ENCODE results near the gene ONECUT3.
A peak's percentile ranks its signal among the peaks of the same experiment; 100 is the strongest.

The ONECUT3 gene

DNA sequence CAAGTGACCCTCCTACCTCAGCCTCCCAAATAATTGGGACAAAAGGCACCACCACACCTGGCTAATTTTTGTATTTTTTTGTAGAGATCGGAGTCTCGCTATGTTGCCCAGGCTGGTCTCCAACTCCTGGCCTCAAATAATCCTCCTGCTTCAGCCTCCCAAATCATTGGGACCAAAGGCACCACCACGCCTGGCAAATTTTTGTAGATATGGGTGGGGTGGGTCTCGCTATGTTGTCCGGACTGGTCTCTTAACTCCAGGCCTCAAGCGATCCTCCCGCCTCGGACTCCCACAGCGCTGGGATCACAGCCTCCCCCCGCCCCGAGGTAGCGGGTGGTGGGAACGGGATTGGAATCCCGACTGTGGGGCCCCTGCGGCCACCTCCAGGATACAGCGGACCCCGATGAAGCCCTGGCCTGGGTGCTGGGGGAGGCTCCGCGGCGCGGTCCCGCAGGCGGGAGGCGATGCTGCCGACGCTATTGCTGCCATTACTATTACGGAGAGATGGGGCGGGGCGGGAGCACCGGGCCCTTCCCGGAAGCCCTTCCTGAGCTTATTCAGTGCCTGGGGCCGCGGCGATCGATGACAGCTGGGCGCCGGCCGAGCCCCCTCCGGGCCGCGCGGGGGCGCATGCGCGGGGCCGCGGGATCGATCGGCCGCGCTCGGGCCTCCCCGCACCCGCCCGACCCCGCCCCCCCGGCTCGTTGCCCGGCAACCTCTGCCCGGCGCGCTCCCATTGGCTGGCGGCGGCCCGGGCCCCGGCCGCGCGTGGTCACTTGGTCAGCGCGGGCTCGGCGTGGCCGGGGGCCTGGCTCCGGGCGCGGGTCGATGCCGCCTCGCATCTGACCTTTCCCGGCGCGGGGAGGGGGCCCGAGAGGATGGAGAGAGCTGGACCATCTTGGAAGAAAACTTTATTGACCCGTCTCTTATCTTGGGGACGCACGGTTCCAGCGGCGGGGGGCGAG lies 27.9 kb upstream of the ONECUT3 start:
- peak; percentile 66 to 84 for DNase-seq (ENCODE audit: low spot score in 2 of 2)
- in situ Hi-C loops (cut with MboI; ENCODE audit: low sequenced_read_pairs) = no loop called here
- H3K9me3 ChIP-seq = no peaks in the 10 kb centered on the region
- no peaks in the 10 kb centered on the region for H3K36me3 ChIP-seq (replicated peaks)
- H3K4me3 ChIP-seq = peak overlapping the region; percentile 36
- H3K27me3 ChIP-seq (ENCODE audit: low read depth) = no peaks in the 10 kb centered on the region
- peaks cover 7% of the 10 kb centered on the region for H3K4me1 ChIP-seq

DNA sequence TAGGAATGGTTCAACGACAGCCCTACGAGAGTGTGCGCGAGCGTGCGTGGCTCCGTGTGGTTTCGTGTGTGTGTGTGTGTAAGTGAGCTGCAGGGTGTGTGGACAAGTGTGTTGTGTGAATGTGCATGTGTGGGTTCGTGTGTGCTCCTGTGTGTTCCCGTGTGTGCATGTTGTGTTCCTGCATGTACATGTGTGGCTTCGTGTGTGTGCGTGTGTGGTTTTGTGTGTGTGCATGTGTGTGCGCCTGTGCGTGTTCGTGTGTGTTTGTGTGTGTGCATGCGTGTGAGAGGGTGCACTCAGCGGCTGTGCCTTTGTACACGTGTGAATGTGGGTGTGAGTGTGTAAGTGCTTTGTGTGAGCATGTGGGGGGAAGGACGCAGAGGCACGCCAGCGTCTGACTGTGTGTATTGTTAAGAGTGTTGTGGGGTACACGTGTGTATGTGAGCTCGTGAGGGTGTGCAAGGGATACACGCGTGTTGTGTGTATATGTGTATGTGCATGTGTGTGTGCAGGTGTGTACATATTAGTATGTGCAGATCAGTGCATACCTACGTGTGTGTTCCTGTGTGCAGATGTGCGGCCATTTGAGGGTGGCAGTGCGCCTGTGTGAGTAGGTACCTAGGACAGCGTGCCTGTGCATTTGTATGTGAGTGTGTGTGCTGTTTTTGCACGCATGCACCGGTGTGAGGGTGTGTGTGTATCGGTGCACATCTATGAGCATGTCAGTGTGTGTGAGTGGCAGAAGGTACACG lies 24.3 kb upstream of the ONECUT3 start:
- Histone ChIP-seq H3K4me3 (no peak overlapping the region), H3K4me1 (peaks cover 7% of the 10 kb centered on the region), H3K36me3 (replicated peaks) (no peaks in the 10 kb centered on the region), H3K27me3 (ENCODE audit: low read depth) (peaks cover 6% of the 10 kb centered on the region), H3K9me3 (no peaks in the 10 kb centered on the region)
- DNase-seq (ENCODE audit: low spot score in 2 of 2) = no peak
- in situ Hi-C loops (cut with MboI; ENCODE audit: low sequenced_read_pairs) = no loop called here

DNA sequence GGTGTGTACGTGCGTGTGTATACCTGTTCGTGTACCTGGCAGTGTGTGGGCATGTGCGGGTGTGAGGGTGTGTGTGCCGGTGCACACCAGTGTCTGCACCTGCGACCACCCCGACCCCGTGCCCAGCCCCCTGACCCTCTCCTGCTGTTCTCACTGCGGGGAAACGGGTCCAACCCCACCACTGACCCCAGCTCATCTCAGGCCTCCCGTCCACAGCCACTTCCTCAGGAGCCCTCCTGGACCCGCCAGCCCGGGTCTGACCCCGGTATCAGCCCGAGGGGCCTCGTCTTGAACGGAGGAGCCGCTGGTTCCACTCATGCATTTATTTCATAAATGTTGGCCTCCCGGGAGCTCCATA lies 23.8 kb upstream of the ONECUT3 start:
- Histone ChIP-seq H3K9me3 (no peaks in the 10 kb centered on the region), H3K4me3 (no peak overlapping the region), H3K36me3 (replicated peaks) (no peaks in the 10 kb centered on the region), H3K27me3 (ENCODE audit: low read depth) (peaks cover 12% of the 10 kb centered on the region), H3K4me1 (peaks cover 7% of the 10 kb centered on the region)
- no peak for DNase-seq (ENCODE audit: low spot score in 2 of 2)
- in situ Hi-C loops (cut with MboI; ENCODE audit: low sequenced_read_pairs) = no loop called here

DNA sequence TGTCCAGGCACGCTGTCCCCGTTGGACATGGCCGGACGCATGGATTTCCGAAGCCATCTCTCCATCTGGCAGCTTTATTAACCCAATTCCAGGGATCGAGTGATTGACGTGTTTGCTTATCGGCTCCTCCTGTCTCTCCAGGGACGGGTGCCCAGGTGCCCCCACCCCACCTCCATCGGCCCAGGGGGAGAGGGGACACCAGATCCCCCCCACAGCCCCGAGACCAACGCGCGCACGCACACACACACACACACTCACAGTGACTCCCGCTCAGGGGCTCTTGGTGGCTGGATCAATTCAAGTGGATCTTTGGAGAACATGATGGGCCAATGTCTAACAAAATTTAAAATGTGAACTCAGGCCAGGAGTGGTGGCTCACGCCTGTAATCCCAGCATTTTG lies 23.1 kb upstream of the ONECUT3 start:
- Histone ChIP-seq H3K4me1 (peaks cover 6% of the 10 kb centered on the region), H3K36me3 (replicated peaks) (no peaks in the 10 kb centered on the region), H3K27me3 (ENCODE audit: low read depth) (peaks cover 13% of the 10 kb centered on the region), H3K4me3 (no peak overlapping the region), H3K9me3 (no peaks in the 10 kb centered on the region)
- DNase-seq (ENCODE audit: low spot score in 2 of 2) = no peak
- in situ Hi-C loops (cut with MboI; ENCODE audit: low sequenced_read_pairs) = no loop called here

DNA sequence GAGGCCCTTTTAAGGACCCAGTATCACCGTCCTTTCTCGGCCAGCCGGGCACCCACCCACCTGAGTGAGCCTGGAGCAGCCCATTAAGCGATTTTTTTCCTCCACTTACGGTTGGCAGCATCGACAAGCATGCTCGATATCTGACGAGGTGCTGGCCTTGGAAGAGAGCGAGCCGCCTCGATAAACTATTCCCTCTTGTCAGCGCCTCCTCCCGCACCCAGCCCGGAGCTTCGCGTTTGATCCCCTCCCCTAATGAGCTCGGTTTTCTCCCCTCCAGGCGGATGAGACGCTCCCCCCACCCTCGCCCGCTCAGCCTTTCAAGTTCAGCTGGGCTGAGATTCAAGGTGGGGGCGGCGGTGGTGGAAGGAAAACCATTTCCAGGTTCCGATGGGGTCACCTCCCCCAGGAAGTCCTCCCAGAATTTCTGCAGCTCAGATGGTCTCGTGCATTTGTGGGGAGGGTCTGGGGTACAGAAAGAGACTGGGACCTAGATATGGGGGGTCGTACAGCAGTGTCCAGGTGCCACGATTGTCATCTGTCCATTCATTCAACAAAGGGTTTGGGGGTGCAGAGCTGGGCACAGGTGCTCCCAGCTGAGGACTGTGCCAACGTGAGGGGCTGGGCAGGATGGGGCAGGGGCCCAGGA lies 18.9 kb upstream of the ONECUT3 start:
- Histone ChIP-seq H3K36me3 (replicated peaks) (no peaks in the 10 kb centered on the region), H3K27me3 (ENCODE audit: low read depth) (peaks cover 21% of the 10 kb centered on the region), H3K4me1 (no peaks in the 10 kb centered on the region), H3K9me3 (no peaks in the 10 kb centered on the region), H3K4me3 (no peak overlapping the region)
- in situ Hi-C loops (cut with MboI; ENCODE audit: low sequenced_read_pairs) = no loop called here
- DNase-seq (ENCODE audit: low spot score in 2 of 2) = no peak

DNA sequence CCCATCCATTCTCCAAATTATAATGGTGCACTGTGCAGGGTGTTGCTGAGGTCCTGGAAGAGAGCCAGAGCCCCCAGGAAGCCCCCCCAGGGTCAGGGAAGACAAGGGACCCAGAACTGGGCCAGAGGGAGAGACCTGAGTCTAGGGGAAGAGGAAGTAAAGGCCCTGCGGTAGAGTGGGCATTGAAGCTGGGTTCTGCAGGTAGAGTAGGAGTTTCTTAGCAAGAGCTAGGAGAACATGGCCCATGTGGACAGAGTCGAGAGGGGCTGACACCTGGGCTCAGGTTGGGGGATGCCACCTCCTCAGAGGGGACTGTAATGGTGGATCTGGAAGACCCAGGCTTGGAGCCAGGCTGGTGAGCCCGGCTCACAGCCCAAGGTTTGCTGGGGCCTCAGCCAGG lies 17.0 kb upstream of the ONECUT3 start:
- Histone ChIP-seq H3K27me3 (ENCODE audit: low read depth) (peaks cover 23% of the 10 kb centered on the region), H3K4me1 (no peaks in the 10 kb centered on the region), H3K9me3 (no peaks in the 10 kb centered on the region), H3K36me3 (replicated peaks) (no peaks in the 10 kb centered on the region), H3K4me3 (no peak overlapping the region)
- no peak for DNase-seq (ENCODE audit: low spot score in 2 of 2)
- in situ Hi-C loops (cut with MboI; ENCODE audit: low sequenced_read_pairs) = no loop called here

DNA sequence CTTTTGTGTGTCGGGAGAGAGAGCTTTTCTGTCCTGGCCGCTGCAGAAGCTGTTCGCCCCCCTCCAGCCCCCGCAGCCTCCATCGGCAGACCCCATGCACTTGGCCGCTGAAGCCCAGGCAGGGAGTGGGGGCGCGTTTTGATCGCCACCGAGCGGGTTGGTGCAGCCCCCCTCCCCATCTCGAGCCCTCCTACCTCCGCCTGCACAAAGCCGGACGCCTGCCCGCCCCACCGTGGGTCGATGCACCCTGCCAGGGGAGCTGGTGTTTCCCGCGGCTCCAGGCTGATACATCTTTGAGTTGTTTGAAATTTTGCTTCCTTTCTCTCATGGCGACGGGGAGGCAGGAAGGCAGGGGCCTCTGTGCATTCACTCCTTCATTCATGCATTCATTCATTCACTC lies 16.4 kb upstream of the ONECUT3 start:
- Histone ChIP-seq H3K4me3 (no peak overlapping the region), H3K9me3 (no peaks in the 10 kb centered on the region), H3K36me3 (replicated peaks) (no peaks in the 10 kb centered on the region), H3K4me1 (no peaks in the 10 kb centered on the region), H3K27me3 (ENCODE audit: low read depth) (peaks cover 23% of the 10 kb centered on the region)
- no peak for DNase-seq (ENCODE audit: low spot score in 2 of 2)
- in situ Hi-C loops (cut with MboI; ENCODE audit: low sequenced_read_pairs) = no loop called here

DNA sequence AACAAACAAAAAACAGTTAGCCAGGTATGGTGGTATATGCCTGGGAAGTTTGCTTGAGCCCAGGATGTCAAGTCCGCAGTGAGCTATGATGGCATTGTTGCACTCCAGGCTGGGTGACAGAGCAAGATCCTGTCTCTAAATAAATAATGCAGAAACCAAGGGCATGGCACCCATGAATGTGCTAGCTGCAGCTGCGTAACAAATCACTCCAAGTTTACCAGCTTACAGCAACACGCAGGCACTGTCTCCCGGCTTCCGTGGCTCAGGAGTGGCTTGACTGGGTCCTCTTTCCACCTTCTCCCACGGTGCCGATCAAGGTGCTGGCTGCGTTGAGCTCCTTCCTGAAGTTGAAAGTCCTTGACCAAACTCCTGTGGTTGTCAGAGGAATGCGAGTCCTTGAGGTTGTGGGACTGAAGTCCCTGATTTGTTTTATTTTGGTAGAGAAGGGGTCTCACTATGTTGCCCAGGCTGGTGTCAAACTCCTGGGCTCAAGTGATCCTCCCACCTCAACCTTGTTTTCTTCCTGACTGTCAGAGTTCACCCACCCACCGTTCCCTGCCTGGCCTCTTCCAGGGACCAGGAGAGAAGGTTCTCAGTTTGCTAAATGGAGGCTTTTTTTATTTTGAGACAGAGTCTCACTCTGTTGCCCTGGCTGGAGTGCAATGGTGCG lies 13.2 kb upstream of the ONECUT3 start:
- Histone ChIP-seq H3K4me1 (no peaks in the 10 kb centered on the region), H3K27me3 (ENCODE audit: low read depth) (peaks cover 11% of the 10 kb centered on the region), H3K36me3 (replicated peaks) (no peaks in the 10 kb centered on the region), H3K4me3 (no peak overlapping the region), H3K9me3 (no peaks in the 10 kb centered on the region)
- in situ Hi-C loops (cut with MboI; ENCODE audit: low sequenced_read_pairs) = no loop called here
- DNase-seq (ENCODE audit: low spot score in 2 of 2) = no peak

DNA sequence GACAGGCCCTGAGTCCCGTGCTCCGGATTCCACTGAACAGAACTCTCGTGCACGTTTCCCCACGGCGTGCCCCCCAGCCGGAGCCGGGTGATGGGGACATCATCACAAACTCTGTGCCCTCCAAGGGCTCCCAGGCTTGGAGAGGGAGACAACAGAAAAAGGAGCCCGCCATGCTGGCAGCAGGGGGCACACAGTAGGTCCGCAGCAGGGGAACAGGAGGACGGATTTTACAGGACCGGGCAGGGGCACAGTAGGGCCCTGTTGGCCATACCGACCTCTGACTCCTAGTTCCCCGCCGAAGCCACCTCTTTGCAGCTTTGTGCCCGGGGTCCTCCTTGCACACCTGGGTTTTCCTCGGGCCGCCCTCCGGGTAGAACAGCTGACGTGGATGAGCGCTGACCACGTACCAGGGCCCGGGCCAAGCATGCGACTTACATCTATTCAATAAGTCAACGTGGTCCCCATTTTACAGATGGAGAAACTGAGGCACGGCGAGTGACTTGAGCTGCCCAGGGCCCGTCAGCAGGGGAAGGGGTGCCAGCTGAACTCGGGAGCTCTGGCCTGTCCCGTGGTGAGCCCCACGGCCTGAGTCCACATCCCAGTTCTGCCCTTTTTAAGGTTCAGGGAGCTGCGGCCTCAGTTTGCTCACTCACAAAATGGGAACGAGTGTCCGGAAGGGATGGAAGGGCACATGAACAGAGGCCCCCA lies 10.2 kb upstream of the ONECUT3 start:
- no peak overlapping the region for H3K4me3 ChIP-seq
- H3K27me3 ChIP-seq (ENCODE audit: low read depth) = peaks cover 18% of the 10 kb centered on the region
- DNase-seq (ENCODE audit: low spot score in 2 of 2) = no peak
- H3K9me3 ChIP-seq = no peaks in the 10 kb centered on the region
- in situ Hi-C loops (cut with MboI; ENCODE audit: low sequenced_read_pairs) = no loop called here
- H3K4me1 ChIP-seq = no peaks in the 10 kb centered on the region
- no peaks in the 10 kb centered on the region for H3K36me3 ChIP-seq (replicated peaks)

DNA sequence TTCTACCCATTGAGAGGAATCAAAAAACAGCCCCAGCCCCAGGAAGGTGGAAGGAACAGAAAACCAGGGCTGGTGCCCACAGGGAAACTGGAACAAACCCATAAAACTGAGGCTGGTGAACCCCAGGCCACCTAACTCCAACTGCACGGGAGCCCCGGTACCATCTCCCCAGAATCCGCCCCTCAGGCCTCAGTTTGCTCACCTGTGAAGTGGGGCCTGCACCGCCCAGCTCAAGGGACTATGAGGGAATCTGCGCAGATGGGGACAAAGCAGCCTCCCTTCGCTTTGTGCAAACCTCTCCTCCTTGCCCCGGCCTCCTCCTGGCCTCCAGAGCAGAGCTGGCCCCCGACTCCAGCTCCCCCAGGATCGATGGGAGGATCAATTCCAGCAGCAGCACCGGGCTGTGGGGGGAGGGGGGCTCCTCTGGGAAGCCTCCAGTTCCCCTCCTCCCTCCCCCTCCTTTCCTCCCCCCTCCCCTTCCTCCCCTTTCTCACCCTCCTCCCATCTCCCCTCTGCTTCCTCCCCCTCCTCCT lies 9.1 kb upstream of the ONECUT3 start:
- Histone ChIP-seq H3K27me3 (ENCODE audit: low read depth) (peaks cover 29% of the 10 kb centered on the region), H3K36me3 (replicated peaks) (no peaks in the 10 kb centered on the region), H3K4me3 (no peak overlapping the region), H3K4me1 (no peaks in the 10 kb centered on the region), H3K9me3 (no peaks in the 10 kb centered on the region)
- in situ Hi-C loops (cut with MboI; ENCODE audit: low sequenced_read_pairs) = no loop called here
- DNase-seq (ENCODE audit: low spot score in 2 of 2) = no peak

DNA sequence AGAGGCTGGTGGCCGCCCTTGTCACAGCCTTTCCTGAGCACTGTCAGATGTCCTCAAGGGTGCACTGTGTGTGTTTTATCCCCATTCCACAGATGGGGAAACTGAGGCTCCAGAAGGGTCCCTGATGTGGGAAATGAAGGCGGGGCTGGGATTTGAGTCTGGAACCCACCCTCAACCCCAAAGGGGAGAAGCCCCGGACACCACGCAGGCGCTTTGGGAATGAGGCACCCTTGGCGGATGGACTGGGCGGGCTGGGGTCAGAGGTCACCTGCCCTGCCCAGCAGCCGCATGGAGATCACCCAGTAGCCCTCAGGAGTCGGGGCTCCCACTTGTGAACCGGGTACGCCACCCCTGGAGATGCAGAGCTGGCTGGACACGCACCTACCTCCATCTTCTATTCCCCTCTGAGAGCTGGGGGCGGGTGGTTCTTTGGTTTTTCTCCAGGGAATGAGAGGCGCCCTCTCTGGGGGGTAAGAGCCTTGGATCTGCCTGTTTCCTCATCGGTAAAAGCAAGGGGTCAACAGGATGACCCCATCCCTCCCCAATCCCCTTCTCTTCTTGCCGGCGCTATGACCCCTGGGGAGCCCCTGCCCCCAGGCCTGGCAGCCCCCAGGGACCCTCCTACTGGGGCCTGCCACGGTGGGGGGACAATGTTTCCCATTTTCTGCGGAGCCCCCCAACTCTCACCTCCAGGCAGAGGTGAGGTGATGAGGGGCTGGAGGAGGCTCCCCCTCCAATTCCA lies 8.3 kb upstream of the ONECUT3 start:
- Histone ChIP-seq H3K4me3 (no peak overlapping the region), H3K4me1 (no peaks in the 10 kb centered on the region), H3K36me3 (replicated peaks) (no peaks in the 10 kb centered on the region), H3K27me3 (ENCODE audit: low read depth) (peaks cover 34% of the 10 kb centered on the region), H3K9me3 (no peaks in the 10 kb centered on the region)
- in situ Hi-C loops (cut with MboI; ENCODE audit: low sequenced_read_pairs) = no loop called here
- DNase-seq (ENCODE audit: low spot score in 2 of 2) = no peak

DNA sequence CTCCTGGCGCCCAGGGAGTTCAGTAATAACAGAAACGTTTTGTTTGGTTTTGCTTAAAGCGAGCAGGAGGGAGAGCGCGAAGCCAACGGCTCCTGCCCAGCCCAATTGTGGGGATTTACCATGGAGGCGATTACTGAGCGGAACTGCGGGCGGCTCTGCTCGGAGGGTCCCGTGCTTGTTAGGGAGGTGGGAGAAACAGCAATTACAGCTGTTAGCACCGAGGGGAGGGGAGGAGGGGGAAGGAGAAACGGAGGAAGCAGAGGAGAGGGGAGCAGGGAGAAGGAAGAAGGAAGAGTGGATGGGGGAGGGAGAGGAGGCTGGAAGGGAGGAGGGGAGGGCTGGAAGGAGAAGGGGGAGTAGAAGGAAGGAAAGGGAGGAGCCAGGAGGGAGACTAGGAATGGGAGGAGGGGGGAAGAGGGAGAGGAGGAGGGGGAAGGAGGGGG lies 7.7 kb upstream of the ONECUT3 start:
- H3K36me3 ChIP-seq (replicated peaks) = no peaks in the 10 kb centered on the region
- in situ Hi-C loops (cut with MboI; ENCODE audit: low sequenced_read_pairs) = no loop called here
- no peaks in the 10 kb centered on the region for H3K4me1 ChIP-seq
- H3K27me3 ChIP-seq (ENCODE audit: low read depth) = peaks cover 40% of the 10 kb centered on the region
- DNase-seq (ENCODE audit: low spot score in 2 of 2) = no peak
- no peaks in the 10 kb centered on the region for H3K9me3 ChIP-seq
- no peak overlapping the region for H3K4me3 ChIP-seq
